PC-3 (cell line): ENCODE measurements around the gene DGKD. TPM values are rescaled to one million over a fixed set of nuclear protein-coding genes. Genes with fewer than 3 reads are reported as not detected.
A peak's percentile ranks its signal among the peaks of the same experiment; 100 is the strongest.

Source experiments
- ATAC-seq: fragments of 200-7000 bp; cut with Tn5 transposase; 2 replicates; pipeline ENCODE4 v1.9.1; 2020; ENCODE audit warnings: mild to moderate bottlenecking, moderate library complexity
- BruUV-seq: library from RNA; stranded (reverse); fragments of 400-500 nt; replicated peaks from 2 replicates; lab custom pipeline; 2021; lab: Mats Ljungman, UMichigan
- CTCF ChIA-PET: fragments of 300-600 bp; sonication (Branson Sonifier 250); formaldehyde crosslinking; loops from one replicate; lab custom pipeline; 2022; ENCODE audit warnings: antibody characterized with exemption; lab: Charles Lee
- POLR2A ChIA-PET: fragments of 300-600 bp; sonication (Branson Sonifier 250); formaldehyde crosslinking; loops from one replicate; lab custom pipeline; 2022; ENCODE audit warnings: antibody characterized with exemption; ENCODE audit not compliant: unreplicated experiment; lab: Charles Lee
- DNase-seq: peaks from one replicate; pipeline ENCODE4 v3.0.0-alpha.2; 2015
- H2AFZ ChIP-seq: fragments of 300-600 bp; sonication (generic); 2 replicates; pipeline ENCODE4 v1.6.0; 2016; ENCODE audit warnings: antibody characterized with exemption, low read length
- H3F3A ChIP-seq: fragments of 300-600 bp; sonication (generic); one replicate; pipeline ENCODE4 v1.6.0; 2017; ENCODE audit warnings: antibody characterized with exemption, low read length, control low read depth, mild to moderate bottlenecking; ENCODE audit not compliant: unreplicated experiment
- H3K27ac ChIP-seq: fragments of 300-600 bp; sonication (generic); 2 replicates; pipeline ENCODE4 v1.5.1; 2016; ENCODE audit warnings: mild to moderate bottlenecking, low read length
- H3K27me3 ChIP-seq: fragments of 300-600 bp; sonication (generic); 2 replicates; pipeline ENCODE4 v1.6.1; 2016; ENCODE audit warnings: low read length, mixed read lengths
- H3K36me3 ChIP-seq: fragments of 300-600 bp; sonication (generic); 2 replicates; pipeline ENCODE4 v1.6.1; 2016; ENCODE audit warnings: low read depth, mixed run types, low read length, mixed read lengths
- H3K4me1 ChIP-seq: fragments of 300-600 bp; sonication (generic); 2 replicates; pipeline ENCODE4 v1.5.1; 2016; ENCODE audit warnings: low read length; ENCODE audit not compliant: insufficient read depth
- H3K4me2 ChIP-seq: fragments of 300-600 bp; sonication (generic); 2 replicates; pipeline ENCODE4 v1.6.0; 2016; ENCODE audit warnings: low read length
- H3K4me3 ChIP-seq: fragments of 300-600 bp; sonication (generic); 2 replicates; pipeline ENCODE4 v1.5.1; 2016; ENCODE audit warnings: mild to moderate bottlenecking, low read length, mixed read lengths
- H3K79me2 ChIP-seq: fragments of 300-600 bp; sonication (generic); 2 replicates; pipeline ENCODE4 v1.6.1; 2017; ENCODE audit warnings: low read length, mixed read lengths
- H3K9ac ChIP-seq: fragments of 300-600 bp; sonication (generic); 2 replicates; pipeline ENCODE4 v1.6.0; 2016; ENCODE audit warnings: mild to moderate bottlenecking, low read length
- H3K9me2 ChIP-seq: fragments of 300-600 bp; sonication (generic); replicated peaks from 2 replicates; pipeline ENCODE4 v1.6.1; 2016; ENCODE audit warnings: mixed run types, low read length, mixed read lengths
- H3K9me3 ChIP-seq: fragments of 300-600 bp; sonication (generic); 2 replicates; pipeline ENCODE4 v1.6.1; 2016; ENCODE audit warnings: low read length, mixed read lengths
- H4K20me1 ChIP-seq: fragments of 300-600 bp; sonication (generic); 2 replicates; pipeline ENCODE4 v1.6.1; 2016; ENCODE audit warnings: low read length, mixed read lengths
- EZH2 ChIP-seq: fragments of 300-600 bp; sonication (generic); IDR thresholded peaks from one replicate; pipeline ENCODE4 v1.6.1; 2017; ENCODE audit warnings: antibody characterized with exemption, mild to moderate bottlenecking, low read length; ENCODE audit not compliant: unreplicated experiment
- EZH2phosphoT487 ChIP-seq: fragments of 300-600 bp; sonication (generic); IDR thresholded peaks from 2 replicates; pipeline ENCODE4 v1.6.1; 2018; ENCODE audit warnings: mild to moderate bottlenecking, antibody characterized with exemption, low read length, borderline replicate concordance
- intact Hi-C: fragments of 100-400 bp; cut with micrococcal nuclease; formaldehyde crosslinking; loops from 2 replicates; pipeline ENCODE4 v1.9.0; 2023
- total RNA-seq: library from RNA; depleted of rRNA; stranded (reverse); fragments of >200 nt; gene quantifications from 2 replicates; pipeline ENCODE4 v1.2.3, GENCODE V29; 2014
- TF ChIP-seq, protein P1 (sequence below): fragments of 300-600 bp; sonication (generic); conservative IDR thresholded peaks from 2 replicates; pipeline ENCODE4 v1.5.1; 2017; ENCODE audit warnings: antibody characterized with exemption, low read depth, mild to moderate bottlenecking, low read length

The DGKD gene
- total RNA-seq, 1 experiment from 2014 or later, result 23.3 TPM

DNA sequence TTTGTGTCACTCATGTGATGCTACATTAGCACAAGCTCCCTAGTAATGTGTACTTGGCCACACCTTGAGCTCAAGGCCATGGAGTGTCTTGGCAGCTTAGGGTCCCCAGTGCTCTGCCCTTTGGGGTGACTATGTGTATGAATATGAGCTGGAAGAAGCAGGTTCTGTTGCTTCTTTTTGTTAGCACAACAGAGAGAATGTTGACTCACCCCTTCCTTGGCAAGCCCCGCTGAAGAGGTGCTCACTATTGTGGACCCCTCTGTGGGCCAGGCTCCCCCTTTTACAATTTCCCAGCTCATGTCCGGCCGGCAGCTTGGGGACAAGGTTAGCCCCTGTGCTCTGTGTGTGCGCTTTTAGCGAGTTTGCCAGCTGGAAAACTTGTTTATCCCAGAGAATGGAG is 48.1 kb downstream of the DGKD start:
- H3K79me2 ChIP-seq, result no peaks in the 10 kb centered on the region
- H3F3A ChIP-seq, result no peaks in the 10 kb centered on the region
- ATAC-seq (no peak), DNase-seq (no peak)
- no peaks in the 10 kb centered on the region for H3K9me3 ChIP-seq
- no peak overlapping the region for H3K27ac ChIP-seq
- H4K20me1 ChIP-seq, result no peaks in the 10 kb centered on the region
- H3K27me3 ChIP-seq, result no peaks in the 10 kb centered on the region
- BruUV-seq, result no TSS peak
- no peaks in the 10 kb centered on the region for H3K4me1 ChIP-seq
- no peak overlapping the region for H2AFZ ChIP-seq
- ChIA-PET CTCF (no interaction called here), POLR2A (no interaction called here)
- H3K4me3 ChIP-seq, result no peak overlapping the region
- no peak overlapping the region for H3K9ac ChIP-seq
- H3K9me2 ChIP-seq, result no peaks in the 10 kb centered on the region
- intact Hi-C loops, result no loop called here
- H3K4me2 ChIP-seq, result no peak overlapping the region
- TF ChIP-seq EZH2 (no peak), EZH2phosphoT487 (no peak)
- TF ChIP-seq, protein P1, sequence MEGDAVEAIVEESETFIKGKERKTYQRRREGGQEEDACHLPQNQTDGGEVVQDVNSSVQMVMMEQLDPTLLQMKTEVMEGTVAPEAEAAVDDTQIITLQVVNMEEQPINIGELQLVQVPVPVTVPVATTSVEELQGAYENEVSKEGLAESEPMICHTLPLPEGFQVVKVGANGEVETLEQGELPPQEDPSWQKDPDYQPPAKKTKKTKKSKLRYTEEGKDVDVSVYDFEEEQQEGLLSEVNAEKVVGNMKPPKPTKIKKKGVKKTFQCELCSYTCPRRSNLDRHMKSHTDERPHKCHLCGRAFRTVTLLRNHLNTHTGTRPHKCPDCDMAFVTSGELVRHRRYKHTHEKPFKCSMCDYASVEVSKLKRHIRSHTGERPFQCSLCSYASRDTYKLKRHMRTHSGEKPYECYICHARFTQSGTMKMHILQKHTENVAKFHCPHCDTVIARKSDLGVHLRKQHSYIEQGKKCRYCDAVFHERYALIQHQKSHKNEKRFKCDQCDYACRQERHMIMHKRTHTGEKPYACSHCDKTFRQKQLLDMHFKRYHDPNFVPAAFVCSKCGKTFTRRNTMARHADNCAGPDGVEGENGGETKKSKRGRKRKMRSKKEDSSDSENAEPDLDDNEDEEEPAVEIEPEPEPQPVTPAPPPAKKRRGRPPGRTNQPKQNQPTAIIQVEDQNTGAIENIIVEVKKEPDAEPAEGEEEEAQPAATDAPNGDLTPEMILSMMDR, result no peak
- H3K36me3 ChIP-seq, result peaks cover 7% of the 10 kb centered on the region; the same call in 1 of the 2 replicates

- no peak overlapping the region for H3K4me3 ChIP-seq
- peaks cover 7% of the 10 kb centered on the region; the same call in 1 of the 2 replicates for H3K36me3 ChIP-seq
- no peaks in the 10 kb centered on the region for H3K79me2 ChIP-seq
- intact Hi-C loops, result no loop called here
- ATAC-seq (no peak), DNase-seq (no peak)
- ChIA-PET POLR2A (no interaction called here), CTCF (no interaction called here)
- no peaks in the 10 kb centered on the region for H4K20me1 ChIP-seq
- no peaks in the 10 kb centered on the region for H3F3A ChIP-seq
- no TSS peak for BruUV-seq
- no peak for TF ChIP-seq EZH2phosphoT487
- TF ChIP-seq, protein P1, result no peak
- H3K9me3 ChIP-seq, result no peaks in the 10 kb centered on the region
- no peaks in the 10 kb centered on the region for H3K4me1 ChIP-seq
- H3K9ac ChIP-seq, result no peak overlapping the region
- no peak overlapping the region for H3K4me2 ChIP-seq
- no peak overlapping the region for H2AFZ ChIP-seq
- no peak overlapping the region for H3K27ac ChIP-seq
- no peaks in the 10 kb centered on the region for H3K9me2 ChIP-seq
- no peaks in the 10 kb centered on the region for H3K27me3 ChIP-seq
These were observed 48.5 kb downstream of the DGKD start for GRCh38 chr2:233402789-233403188.

GRCh38 chr2:233404222-233404621 is 49.9 kb downstream of the DGKD start:
- Histone ChIP-seq H3K79me2 (no peaks in the 10 kb centered on the region), H3K36me3 (peaks cover 7% of the 10 kb centered on the region; the same call in 1 of the 2 replicates), H3K4me2 (no peak overlapping the region), H3K27me3 (no peaks in the 10 kb centered on the region), H3K9ac (no peak overlapping the region), H3K4me1 (no peaks in the 10 kb centered on the region), H3F3A (no peaks in the 10 kb centered on the region), H4K20me1 (no peaks in the 10 kb centered on the region), H3K27ac (no peak overlapping the region), H3K4me3 (no peak overlapping the region), H3K9me3 (no peaks in the 10 kb centered on the region), H2AFZ (no peak overlapping the region), H3K9me2 (no peaks in the 10 kb centered on the region)
- intact Hi-C loops, result loop anchor here (1.0 kb wide), 1 partner anchor 39 kb away; no protein-coding TSS in a partner anchor
- no TSS peak for BruUV-seq
- TF ChIP-seq, protein P1, result peak; percentile 93
- TF ChIP-seq EZH2phosphoT487, result no peak
- ATAC-seq (peak; percentile 86), DNase-seq (peak; percentile 77)
- CTCF ChIA-PET, result interaction anchor here (1.0 to 1.1 kb wide), 2 partner anchors 14 to 39 kb away, joined by 4 to 16 read pairs; no protein-coding TSS in a partner anchor
- POLR2A ChIA-PET, result no interaction called here
